GM12878 (cell line): Measurements from ENCODE around the gene AKAP1. TPM values are rescaled to one million over a fixed set of nuclear protein-coding genes. Genes with fewer than 3 reads are reported as not detected.

Experiments
- ATAC-seq: fragments of 200-7000 bp; cut with Tn5 transposase; 3 replicates; pipeline ENCODE4 v1.9.1; 2020; ENCODE audit warnings: mild to moderate bottlenecking, moderate library complexity
- BruUV-seq: library from RNA; stranded (reverse); fragments of 400-500 nt; replicated peaks from 2 replicates; lab custom pipeline; 2021; lab: Mats Ljungman, UMichigan
- CTCF ChIA-PET: fragments of 300-600 bp; sonication (Branson Sonifier 250); formaldehyde crosslinking; extraction: SDS; loops from one replicate; lab custom pipeline; 2021; ENCODE audit warnings: inconsistent platforms; lab: Yijun Ruan, JAX
- POLR2A ChIA-PET: fragments of 350-600 bp; formaldehyde crosslinking; extraction: SDS; loops from one replicate; lab custom pipeline; 2021; ENCODE audit warnings: inconsistent platforms; lab: Charles Lee
- RAD21 ChIA-PET: fragments of 300-600 bp; sonication (Branson Sonifier 250); formaldehyde crosslinking; loops from one replicate; lab custom pipeline; 2023; ENCODE audit warnings: antibody characterized with exemption; ENCODE audit not compliant: unreplicated experiment; lab: Charles Lee
- SMC1A ChIA-PET: fragments of 300-600 bp; sonication (Branson Sonifier 250); formaldehyde crosslinking; loops from one replicate; lab custom pipeline; 2023; ENCODE audit not compliant: unreplicated experiment, uncharacterized antibody; lab: Charles Lee
- DNase-seq: peaks from one replicate; pipeline ENCODE4 v3.0.0-alpha.2; 2011; ENCODE audit warnings: low read depth, low spot score
- FAIRE-seq: peaks from 3 replicates; lab custom pipeline; 2011; peaks lifted over from hg19 to GRCh38; lab: Jason Lieb, UNC
- H2AFZ ChIP-seq: 2 replicates; pipeline ENCODE4 v1.6.0; 2011; ENCODE audit warnings: low read depth, low read length, control low read depth; ENCODE audit not compliant: control insufficient read depth
- H3K27ac ChIP-seq: 2 replicates; pipeline ENCODE4 v1.5.1; 2011; ENCODE audit warnings: control low read depth; ENCODE audit not compliant: control insufficient read depth, insufficient read depth
- H3K27me3 ChIP-seq, 2 experiments: replicated peaks in 1 of 2; 2 replicates each; pipeline versions ENCODE4 v1.6.0 to v1.6.1; 2011; ENCODE audit warnings: low read length in 1 of 2; ENCODE audit not compliant: control insufficient read depth in 2 of 2, insufficient read depth in 2 of 2
- H3K36me3 ChIP-seq, 2 experiments: 2 replicates each; pipeline ENCODE4 v1.5.1; 2011; ENCODE audit warnings: low read length in 1 of 2; ENCODE audit not compliant: control insufficient read depth in 2 of 2, insufficient read depth in 2 of 2
- H3K4me1 ChIP-seq: 2 replicates; pipeline ENCODE4 v1.6.1; 2011; ENCODE audit warnings: mild to moderate bottlenecking, low read length, moderate library complexity, mixed read lengths; ENCODE audit not compliant: control insufficient read depth, insufficient read depth
- H3K4me2 ChIP-seq: 2 replicates; pipeline ENCODE4 v1.6.0; 2011; ENCODE audit warnings: control low read depth; ENCODE audit not compliant: control insufficient read depth, insufficient read depth
- H3K4me3 ChIP-seq: fragments of 200-600 bp; sonication (generic); 2 replicates; pipeline ENCODE4 v1.5.1; 2016
- H3K79me2 ChIP-seq: 2 replicates; pipeline ENCODE4 v1.6.0; 2011; ENCODE audit warnings: low read length; ENCODE audit not compliant: control insufficient read depth, insufficient read depth
- H3K9ac ChIP-seq: 2 replicates; pipeline ENCODE4 v1.8.0; 2011; ENCODE audit warnings: low read length, control low read depth, mixed read lengths; ENCODE audit not compliant: control insufficient read depth, insufficient read depth
- H3K9me3 ChIP-seq: replicated peaks from 3 replicates; pipeline ENCODE4 v1.5.1; 2011; ENCODE audit warnings: mild to moderate bottlenecking, low read length; ENCODE audit not compliant: control insufficient read depth, insufficient read depth
- H4K20me1 ChIP-seq: 2 replicates; pipeline ENCODE4 v1.6.0; 2011; ENCODE audit not compliant: control insufficient read depth, insufficient read depth
- EGR1 ChIP-seq, 2 experiments: IDR thresholded peaks; 1 replicate in 1 of 2; 2 replicates in 1 of 2; pipeline ENCODE4 v1.6.1; 2011 to 2012; ENCODE audit warnings: low read depth in 2 of 2, low read length in 2 of 2, borderline replicate concordance in 1 of 2, mild to moderate bottlenecking in 1 of 2, moderate library complexity in 1 of 2
- HSF1 ChIP-seq: fragments of 150-350 bp; IDR thresholded peaks from 2 replicates; pipeline ENCODE4 v1.6.1; 2014; ENCODE audit warnings: mild to moderate bottlenecking, low read depth, low read length
- JUND ChIP-seq: IDR thresholded peaks from 2 replicates; pipeline ENCODE4 v1.6.1; 2012; ENCODE audit warnings: low read depth, mild to moderate bottlenecking, low read length, improper control_type of control experiment, moderate library complexity
- KLF5 ChIP-seq: fragments of 450-650 bp; IDR thresholded peaks from 2 replicates; pipeline ENCODE4 v1.6.1; 2014; ENCODE audit warnings: mild to moderate bottlenecking; ENCODE audit not compliant: partially characterized antibody
- RCOR1 ChIP-seq: conservative IDR thresholded peaks from 2 replicates; pipeline ENCODE4 v1.6.1; 2012; ENCODE audit warnings: low read depth, low read length, improper control_type of control experiment
- SMAD1 ChIP-seq: fragments of 450-650 bp; IDR thresholded peaks from 2 replicates; pipeline ENCODE4 v1.6.1; 2018; ENCODE audit warnings: mild to moderate bottlenecking, low read depth; ENCODE audit not compliant: partially characterized antibody
- SUPT20H ChIP-seq: IDR thresholded peaks from 2 replicates; pipeline ENCODE4 v1.6.1; 2011; ENCODE audit warnings: low read depth, mild to moderate bottlenecking, low read length, moderate library complexity, borderline replicate concordance; ENCODE audit not compliant: control insufficient read depth
- TAF1 ChIP-seq: IDR thresholded peaks from 2 replicates; pipeline ENCODE4 v1.6.1; 2011; ENCODE audit warnings: mild to moderate bottlenecking, low read depth, low read length, borderline replicate concordance
- USF1 ChIP-seq: IDR thresholded peaks from 2 replicates; pipeline ENCODE4 v1.6.1; 2011; ENCODE audit warnings: borderline replicate concordance, low read depth, mild to moderate bottlenecking, moderate library complexity, mixed read lengths, low read length; ENCODE audit not compliant: insufficient read depth; ENCODE audit errors: extremely low read length
- WGBS: methylation state at CpG from one replicate; pipeline ENCODE4 v1.1.6; 2016; ENCODE audit warnings: low lambda C conversion rate; ENCODE audit not compliant: insufficient replicate concordance, insufficient coverage; ENCODE audit errors: missing lambda C conversion rate; 5-methylcytosine and 5-hydroxymethylcytosine counted together
- in situ Hi-C: fragments of 300-500 bp; cut with MboI; formaldehyde crosslinking; loops from 9 replicates; pipeline ENCODE4 v1.14.3; 2018; ENCODE audit warnings: mixed read lengths
- intact Hi-C: fragments of 100-400 bp; cut with micrococcal nuclease; formaldehyde crosslinking; loops from one replicate; pipeline ENCODE4 v1.14.2; 2022; ENCODE audit not compliant: unreplicated experiment
- polyA plus RNA-seq, 11 experiments: library from polyadenylated mRNA; depleted of rRNA in 4 of 11; unstranded in 6 of 11; stranded (reverse) in 5 of 11; fragments of >200 nt; fragmentation: Nextera tagmentation in 4 of 11; fragmentation: Illumina TruSeq in 1 of 11; extraction: Ambion mirVana in 4 of 11; extraction: Trizol in 1 of 11; gene quantifications; 1 replicate in 1 of 11; 2 replicates in 10 of 11; pipeline versions ENCODE4 v1.2.1 to v1.2.3, GENCODE V29; 2011 to 2016; ENCODE audit warnings: inconsistent platforms in 2 of 11, missing spikeins in 2 of 11, low read depth in 1 of 11
- total RNA-seq, 4 experiments: library from RNA; depleted of rRNA in 3 of 4; stranded (reverse); fragments of >200 nt in 3 of 4; fragmentation: Illumina TruSeq in 1 of 4; extraction: Trizol in 1 of 4; gene quantifications; 2 replicates each; pipeline versions ENCODE4 v1.2.1 to v1.2.3, GENCODE V29; 2013 to 2021

The AKAP1 gene
- total and polyA plus RNA-seq, 10 of the 15 experiments (the other 5 are each of a cell fraction or from before 2014, with no cell fraction given), result 11.9 to 50.5 (median 38.1) TPM

GRCh38 chr17:57109393-57110151, 24.5 kb downstream of the AKAP1 start:
- CTCF ChIA-PET, result interaction anchor here (0.6 to 1.2 kb wide), 2 partner anchors 20 to 119 kb away, joined by 3 read pairs; no protein-coding TSS in a partner anchor
- 89% methylated on average over 14 of the region's 14 CpGs for WGBS
- ATAC-seq, result no peak
- no peaks in the 10 kb centered on the region for H3K4me1 ChIP-seq
- H3K4me2 ChIP-seq, result no peak overlapping the region
- H3K9ac ChIP-seq, result no peak overlapping the region
- H3K27ac ChIP-seq, result no peak overlapping the region
- peaks cover 23 to 42% of the 10 kb centered on the region in 2 experiments for H3K36me3 ChIP-seq
- RAD21 ChIA-PET, result no interaction called here
- SMC1A ChIA-PET, result no interaction called here
- no peaks in the 10 kb centered on the region for H3K79me2 ChIP-seq
- no TSS peak for BruUV-seq
- H3K27me3 ChIP-seq, result no peaks in the 10 kb centered on the region
- DNase-seq, result no peak
- H3K4me3 ChIP-seq, result no peak overlapping the region
- intact Hi-C loops (no loop called here), in situ Hi-C loops (no loop called here)
- H4K20me1 ChIP-seq, result peaks cover 4% of the 10 kb centered on the region; the same call in 1 of the 2 replicates
- no peak overlapping the region for H2AFZ ChIP-seq
- FAIRE-seq, result no peak
- H3K9me3 ChIP-seq, result no peaks in the 10 kb centered on the region
- TF ChIP-seq EGR1 (IDR thresholded peaks at IDR 0.05; ENCODE audit: borderline replicate concordance in 1 of 2, low read depth in 2 of 2, low read length in 2 of 2) (no peak), SUPT20H (no peak), HSF1 (no peak), TAF1 (no peak), USF1 (no peak), JUND (no peak), SMAD1 (no peak), RCOR1 (no peak), KLF5 (no peak)
- POLR2A ChIA-PET, result no interaction called here
